Left ventricle myocardium inferior (tissue), 1 donor: ENCODE measurements around the gene TRABD2A. TPM values are rescaled to one million over a fixed set of nuclear protein-coding genes. Genes with fewer than 3 reads are reported as not detected.
A peak's percentile ranks its signal among the peaks of the same experiment; 100 is the strongest.

Experiments
- DNase-seq: peaks from one replicate; pipeline ENCODE4 v3.0.0-alpha.2; 2020
- H3K27ac ChIP-seq: fragments of 200-600 bp; replicated peaks from 2 replicates; pipeline ENCODE4 v1.8.0; 2021
- H3K27me3 ChIP-seq: fragments of 200-600 bp; 2 replicates; pipeline ENCODE4 v1.8.0; 2021; ENCODE audit warnings: low read depth
- H3K36me3 ChIP-seq: fragments of 200-600 bp; 2 replicates; pipeline ENCODE4 v1.8.0; 2021
- H3K4me1 ChIP-seq: fragments of 200-600 bp; 2 replicates; pipeline ENCODE4 v1.8.0; 2021
- H3K4me3 ChIP-seq: fragments of 200-600 bp; 2 replicates; pipeline ENCODE4 v1.8.0; 2021; ENCODE audit warnings: mild to moderate bottlenecking, moderate library complexity
- H3K9me3 ChIP-seq: fragments of 200-600 bp; replicated peaks from 2 replicates; pipeline ENCODE4 v1.8.0; 2021
- CTCF ChIP-seq: fragments of 200-600 bp; IDR thresholded peaks from 2 replicates; pipeline ENCODE4 v1.8.0; 2021; ENCODE audit warnings: antibody characterized with exemption, mild to moderate bottlenecking, borderline replicate concordance
- intact Hi-C: fragments of 100-400 bp; cut with micrococcal nuclease; formaldehyde crosslinking; loops from one replicate; pipeline ENCODE4 v1.11.0; 2022
- total RNA-seq: library from RNA; stranded (reverse); fragmentation: NEBNext Ultra II Directional; extraction: Animal tissue kit (Norgen Biotek cat#: 25700); gene quantifications from one replicate; pipeline ENCODE4 v1.2.1, GENCODE V29; 2021
- donor health status: DM: no; HTN: yes; CAD: no; lungs with severe emphysema.

Gene TRABD2A
- total RNA-seq, 1 donor from 2014 or later = 0.49 TPM

- Histone ChIP-seq H3K27me3 (no peaks in the 10 kb centered on the region), H3K4me1 (no peaks in the 10 kb centered on the region), H3K27ac (no peak overlapping the region), H3K36me3 (no peaks in the 10 kb centered on the region), H3K9me3 (peaks cover 32% of the 10 kb centered on the region), H3K4me3 (no peak overlapping the region)
- DNase-seq = no peak
- intact Hi-C loops = no loop called here
- TF ChIP-seq CTCF = no peak
These were observed 44.7 kb downstream of the TRABD2A start for GRCh38 chr2:84836215-84836614.

- H3K4me1 ChIP-seq = no peaks in the 10 kb centered on the region
- no peak for DNase-seq
- no peaks in the 10 kb centered on the region for H3K27me3 ChIP-seq
- intact Hi-C loops = no loop called here
- no peaks in the 10 kb centered on the region for H3K36me3 ChIP-seq
- H3K9me3 ChIP-seq = peaks cover 32% of the 10 kb centered on the region
- no peak overlapping the region for H3K27ac ChIP-seq
- TF ChIP-seq CTCF = no peak
- H3K4me3 ChIP-seq = no peak overlapping the region
These were observed 47.3 kb downstream of the TRABD2A start for GRCh38 chr2:84833481-84834150.

GRCh38 chr2:84832772-84833461 lies 48.0 kb downstream of the TRABD2A start:
- Histone ChIP-seq H3K4me3 (no peak overlapping the region), H3K36me3 (no peaks in the 10 kb centered on the region), H3K27me3 (no peaks in the 10 kb centered on the region), H3K27ac (no peak overlapping the region), H3K9me3 (peaks cover 32% of the 10 kb centered on the region), H3K4me1 (no peaks in the 10 kb centered on the region)
- DNase-seq = peak; percentile 18
- no peak for TF ChIP-seq CTCF
- intact Hi-C loops = no loop called here

GRCh38 chr2:84830758-84831500 lies 50.0 kb downstream of the TRABD2A start:
- Histone ChIP-seq H3K27me3 (no peaks in the 10 kb centered on the region), H3K4me1 (no peaks in the 10 kb centered on the region), H3K36me3 (no peaks in the 10 kb centered on the region), H3K9me3 (peaks cover 14% of the 10 kb centered on the region), H3K27ac (no peak overlapping the region), H3K4me3 (no peak overlapping the region)
- DNase-seq = no peak
- no peak for TF ChIP-seq CTCF
- intact Hi-C loops = no loop called here

- H3K9me3 ChIP-seq = peaks cover 5% of the 10 kb centered on the region
- H3K27me3 ChIP-seq = no peaks in the 10 kb centered on the region
- intact Hi-C loops = no loop called here
- no peaks in the 10 kb centered on the region for H3K4me1 ChIP-seq
- no peak for TF ChIP-seq CTCF
- no peak overlapping the region for H3K4me3 ChIP-seq
- no peak overlapping the region for H3K27ac ChIP-seq
- no peaks in the 10 kb centered on the region for H3K36me3 ChIP-seq
- DNase-seq = peak; percentile 26
These were observed 50.8 kb downstream of the TRABD2A start for GRCh38 chr2:84830095-84830494.
